Thyroid gland (tissue), 4 donors: ENCODE measurements around the gene TSPAN5. TPM values are rescaled to one million over a fixed set of nuclear protein-coding genes. Genes with fewer than 3 reads are reported as not detected.

Experiments used
- DNase-seq, 2 donors: peaks; one replicate each; pipeline ENCODE4 v3.0.0-alpha.2; 2019
- H3K27ac ChIP-seq, 3 donors: fragments of 200-600 bp; sonication (generic); 1 replicate in 2 of 3; 2 replicates in 1 of 3; pipeline ENCODE4 v1.5.1; 2016 to 2019; ENCODE audit warnings: mild to moderate bottlenecking in 1 of 3, moderate library complexity in 1 of 3
- H3K27me3 ChIP-seq: fragments of 200-600 bp; sonication (generic); one replicate; pipeline ENCODE4 v1.5.1; 2019
- H3K36me3 ChIP-seq, 2 donors: fragments of 200-600 bp; sonication (generic); one replicate each; pipeline ENCODE4 v1.5.1; 2016 to 2019
- H3K4me1 ChIP-seq, 2 donors: fragments of 200-600 bp; sonication (generic); one replicate each; pipeline ENCODE4 v1.5.1; 2017 to 2019
- H3K4me3 ChIP-seq, 3 donors: fragments of 200-600 bp; sonication (generic); replicated peaks in 1 of 3; 1 replicate in 2 of 3; 2 replicates in 1 of 3; pipeline ENCODE4 v1.5.1; 2016; ENCODE audit warnings: mild to moderate bottlenecking in 1 of 3
- H3K9me3 ChIP-seq: fragments of 200-600 bp; sonication (generic); one replicate; pipeline ENCODE4 v1.5.1; 2017
- CTCF ChIP-seq, 6 experiments: fragments of 200-600 bp in 3 of 6; fragments of 450-650 bp in 3 of 6; sonication (generic) in 3 of 6; IDR thresholded peaks; one replicate each; pipeline ENCODE4 v1.5.1; 2016 to 2019; ENCODE audit warnings: antibody characterized with exemption in 6 of 6, mild to moderate bottlenecking in 2 of 6, inconsistent platforms in 1 of 6, moderate library complexity in 1 of 6
- POLR2A ChIP-seq, 2 donors: fragments of 450-650 bp; IDR thresholded peaks; one replicate each; pipeline ENCODE4 v1.6.1; 2017; ENCODE audit warnings: antibody characterized with exemption in 2 of 2, mild to moderate bottlenecking in 2 of 2, moderate library complexity in 1 of 2
- WGBS, 2 donors: methylation state at CpG; one replicate each; pipeline ENCODE4 v1.1.5; 2017; 5-methylcytosine and 5-hydroxymethylcytosine counted together
- intact Hi-C: fragments of 100-400 bp; cut with DNase I; formaldehyde crosslinking; loops from one replicate; pipeline ENCODE4 v1.15.1; 2023
- total RNA-seq, 4 donors: library from RNA; depleted of rRNA; stranded (reverse); fragments of >200 nt; gene quantifications; one replicate each; pipeline ENCODE4 v1.2.3, GENCODE V29; 2016

Gene TSPAN5
- total RNA-seq, 4 donors from 2014 or later = 26.4 to 48.0 (median 29.1) TPM

- 88% methylated on average over 6 of the region's 6 CpGs for WGBS, 2 donors
- Histone ChIP-seq H3K9me3 (no peaks in the 10 kb centered on the region), H3K27ac (no peak overlapping the region), H3K27me3 (no peaks in the 10 kb centered on the region), H3K4me1 (peaks cover 10 to 16% of the 10 kb centered on the region in 2 donors), H3K36me3 (no peaks in the 10 kb centered on the region), H3K4me3 (no peak overlapping the region)
- DNase-seq = no peak
- intact Hi-C loops = no loop called here
- TF ChIP-seq CTCF (IDR thresholded peaks at IDR 0.05) (no peak), POLR2A (IDR thresholded peaks at IDR 0.05) (no peak)
These were observed 147.5 kb downstream of the TSPAN5 start for GRCh38 chr4:98510757-98511517.

GRCh38 chr4:98510340-98510739, 148.1 kb downstream of the TSPAN5 start:
- DNase-seq = no peak
- H3K27me3 ChIP-seq = no peaks in the 10 kb centered on the region
- H3K36me3 ChIP-seq = no peaks in the 10 kb centered on the region
- intact Hi-C loops = no loop called here
- H3K27ac ChIP-seq = no peak overlapping the region
- no peak overlapping the region for H3K4me3 ChIP-seq
- TF ChIP-seq CTCF (IDR thresholded peaks at IDR 0.05) (no peak), POLR2A (IDR thresholded peaks at IDR 0.05) (no peak)
- peaks cover 14 to 19% of the 10 kb centered on the region in 2 donors for H3K4me1 ChIP-seq
- no peaks in the 10 kb centered on the region for H3K9me3 ChIP-seq
- 88 to 93% methylated on average over 2 of the region's 2 CpGs for WGBS, 2 donors

GRCh38 chr4:98509721-98510120, 148.7 kb downstream of the TSPAN5 start:
- no peak for DNase-seq
- no peak overlapping the region for H3K27ac ChIP-seq
- H3K4me1 ChIP-seq = peaks cover 19 to 21% of the 10 kb centered on the region in 2 donors
- intact Hi-C loops = no loop called here
- no peak overlapping the region for H3K4me3 ChIP-seq
- TF ChIP-seq POLR2A (IDR thresholded peaks at IDR 0.05) (no peak), CTCF (IDR thresholded peaks at IDR 0.05) (no peak)
- no peaks in the 10 kb centered on the region for H3K36me3 ChIP-seq
- no peaks in the 10 kb centered on the region for H3K27me3 ChIP-seq
- H3K9me3 ChIP-seq = no peaks in the 10 kb centered on the region
- WGBS, 2 donors = 77 to 79% methylated on average over 4 of the region's 4 CpGs

GRCh38 chr4:98508829-98509598, 149.4 kb downstream of the TSPAN5 start:
- no peaks in the 10 kb centered on the region for H3K27me3 ChIP-seq
- no peaks in the 10 kb centered on the region for H3K36me3 ChIP-seq
- peaks cover 26 to 28% of the 10 kb centered on the region in 2 donors for H3K4me1 ChIP-seq
- WGBS, 2 donors = 75 to 79% methylated on average over 7 of the region's 7 CpGs
- H3K4me3 ChIP-seq = no peak overlapping the region
- no peak for TF ChIP-seq CTCF (IDR thresholded peaks at IDR 0.05)
- TF ChIP-seq POLR2A (IDR thresholded peaks at IDR 0.05) = no peak
- intact Hi-C loops = no loop called here
- no peak overlapping the region for H3K27ac ChIP-seq
- DNase-seq = no peak
- no peaks in the 10 kb centered on the region for H3K9me3 ChIP-seq

GRCh38 chr4:98508248-98508647, 150.2 kb downstream of the TSPAN5 start:
- TF ChIP-seq CTCF (IDR thresholded peaks at IDR 0.05) (no peak), POLR2A (IDR thresholded peaks at IDR 0.05) (no peak)
- 97 to 99% methylated on average over 4 of the region's 4 CpGs for WGBS, 2 donors

More at GRCh38 chr4:98508248-98508647, 150.2 kb downstream of the TSPAN5 start:
- no peaks in the 10 kb centered on the region for H3K27me3 ChIP-seq
- H3K27ac ChIP-seq = no peak overlapping the region
- no peaks in the 10 kb centered on the region for H3K36me3 ChIP-seq
- intact Hi-C loops = no loop called here
- H3K4me1 ChIP-seq = peaks cover 28 to 29% of the 10 kb centered on the region in 2 donors
- DNase-seq = no peak
- H3K4me3 ChIP-seq = no peak overlapping the region
- no peaks in the 10 kb centered on the region for H3K9me3 ChIP-seq
